ENCODE results near the gene NRXN3. TPM values are rescaled to one million over a fixed set of nuclear protein-coding genes. Genes with fewer than 3 reads are reported as not detected.

The NRXN3 gene
- total RNA-seq: 106 TPM

DNA sequence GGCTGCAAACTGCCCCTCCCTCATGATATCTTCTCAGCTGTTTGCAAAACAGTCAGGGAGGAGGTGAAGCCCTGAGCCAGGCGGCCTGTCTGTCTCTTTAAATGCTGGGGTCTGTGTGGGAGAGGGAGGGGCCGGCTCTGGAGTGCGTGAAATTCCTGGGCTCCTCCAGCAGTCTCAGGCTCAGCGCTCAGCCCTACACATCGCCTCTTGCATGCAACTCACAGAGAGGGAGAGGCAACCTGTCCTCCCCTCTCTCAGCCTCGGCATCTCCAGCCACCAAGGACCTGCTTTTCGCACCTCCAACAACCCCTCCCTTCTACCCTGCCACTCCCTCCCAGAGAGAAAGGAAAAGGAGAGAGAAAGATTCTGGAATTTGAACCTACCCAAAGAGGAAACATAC is at the start of gene NRXN3:
NRXN3 (plus strand) TSS at position 171 of the 400 bp plus-strand sequence. CDS start 72,721 bp downstream, outside the sequence.

Small RNA genes lying within 50 kb of the gene (small RNA-seq; reads per million reads assigned to genes)
- gene RNA5SP388 (ENCODE audit: low replicate concordance): 0.24 reads per million

All from parietal lobe (tissue), 2 donors.